ENCODE data around the gene GCGR. TPM values are rescaled to one million over a fixed set of nuclear protein-coding genes. Genes with fewer than 3 reads are reported as not detected.

GCGR gene
- polyA plus RNA-seq, 1 donor from 2014 or later = not detected

DNA sequence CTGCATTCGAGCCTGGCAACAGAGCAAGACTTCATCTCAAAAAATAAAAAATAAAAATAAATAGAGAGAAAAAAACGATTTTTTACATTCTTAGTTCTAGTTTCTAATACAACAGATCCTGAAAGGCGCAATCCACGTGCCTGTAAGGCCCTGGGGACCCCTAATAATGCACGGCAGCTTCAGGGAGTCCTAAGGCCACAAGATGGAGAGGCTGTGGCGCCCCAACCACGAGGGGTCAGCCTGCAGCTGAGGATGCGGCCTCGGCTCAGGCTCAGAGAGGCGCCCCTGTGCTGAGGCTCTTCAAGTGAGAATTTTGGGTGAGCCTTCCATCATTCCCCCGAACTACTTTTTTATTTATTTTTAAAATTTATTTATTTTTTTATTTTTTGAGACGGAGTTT lies 45.5 kb downstream of the GCGR start:
- no peaks in the 10 kb centered on the region for H3F3A ChIP-seq (ENCODE audit: insufficient read depth, low read length, poor library complexity, severe bottlenecking)
- H2AFZ ChIP-seq (ENCODE audit: low read depth, low read length) = no peak overlapping the region
- H3K27me3 ChIP-seq (ENCODE audit: insufficient read depth, low read depth, low read length) = no peaks in the 10 kb centered on the region
- no peak overlapping the region for H3K9ac ChIP-seq (ENCODE audit: low read length)
- H3K4me3 ChIP-seq (ENCODE audit: low read length) = no peak overlapping the region
- H3K36me3 ChIP-seq (ENCODE audit: insufficient read depth, low read length) = peaks cover 4% of the 10 kb centered on the region
- TF ChIP-seq, protein P1, sequence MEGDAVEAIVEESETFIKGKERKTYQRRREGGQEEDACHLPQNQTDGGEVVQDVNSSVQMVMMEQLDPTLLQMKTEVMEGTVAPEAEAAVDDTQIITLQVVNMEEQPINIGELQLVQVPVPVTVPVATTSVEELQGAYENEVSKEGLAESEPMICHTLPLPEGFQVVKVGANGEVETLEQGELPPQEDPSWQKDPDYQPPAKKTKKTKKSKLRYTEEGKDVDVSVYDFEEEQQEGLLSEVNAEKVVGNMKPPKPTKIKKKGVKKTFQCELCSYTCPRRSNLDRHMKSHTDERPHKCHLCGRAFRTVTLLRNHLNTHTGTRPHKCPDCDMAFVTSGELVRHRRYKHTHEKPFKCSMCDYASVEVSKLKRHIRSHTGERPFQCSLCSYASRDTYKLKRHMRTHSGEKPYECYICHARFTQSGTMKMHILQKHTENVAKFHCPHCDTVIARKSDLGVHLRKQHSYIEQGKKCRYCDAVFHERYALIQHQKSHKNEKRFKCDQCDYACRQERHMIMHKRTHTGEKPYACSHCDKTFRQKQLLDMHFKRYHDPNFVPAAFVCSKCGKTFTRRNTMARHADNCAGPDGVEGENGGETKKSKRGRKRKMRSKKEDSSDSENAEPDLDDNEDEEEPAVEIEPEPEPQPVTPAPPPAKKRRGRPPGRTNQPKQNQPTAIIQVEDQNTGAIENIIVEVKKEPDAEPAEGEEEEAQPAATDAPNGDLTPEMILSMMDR (IDR thresholded peaks at IDR 0.05; ENCODE audit: poor library complexity, severe bottlenecking) = no peak
- H3K27ac ChIP-seq (ENCODE audit: low read length) = no peak overlapping the region
- no peaks in the 10 kb centered on the region for H3K79me2 ChIP-seq (replicated peaks; ENCODE audit: insufficient read depth, low read length)
- H3K9me2 ChIP-seq (ENCODE audit: insufficient read depth, low read length) = no peaks in the 10 kb centered on the region
- H4K20me1 ChIP-seq (ENCODE audit: insufficient read depth) = no peaks in the 10 kb centered on the region
- no peaks in the 10 kb centered on the region for H3K9me3 ChIP-seq (ENCODE audit: low read length)
- no peak overlapping the region for H3K4me2 ChIP-seq (ENCODE audit: low read length)

DNA sequence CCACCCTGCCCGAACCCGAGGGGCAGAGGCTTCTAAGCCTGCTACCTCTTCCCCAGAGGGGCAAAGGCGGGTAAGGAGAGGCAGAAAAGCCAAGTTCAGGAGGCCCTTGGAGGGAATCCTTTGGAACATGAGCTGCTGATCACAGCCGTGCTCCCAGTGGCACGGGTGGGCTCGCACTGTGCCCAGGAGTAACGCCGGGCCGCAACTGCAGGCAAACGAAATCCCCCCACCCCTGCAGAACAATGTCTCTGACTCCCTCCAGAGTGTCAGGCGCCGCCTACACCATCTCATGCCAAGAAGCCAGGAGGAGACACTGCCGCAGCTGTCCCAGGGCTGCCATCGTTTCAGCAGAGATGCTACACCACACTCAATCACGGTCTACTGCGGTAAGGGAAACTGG lies 47.5 kb downstream of the GCGR start:
- H3K4me3 ChIP-seq (ENCODE audit: low read length) = no peak overlapping the region
- no peak overlapping the region for H3K9ac ChIP-seq (ENCODE audit: low read length)
- no peak overlapping the region for H2AFZ ChIP-seq (ENCODE audit: low read depth, low read length)
- H3K4me2 ChIP-seq (ENCODE audit: low read length) = no peak overlapping the region
- H3K9me2 ChIP-seq (ENCODE audit: insufficient read depth, low read length) = no peaks in the 10 kb centered on the region
- no peaks in the 10 kb centered on the region for H3K79me2 ChIP-seq (replicated peaks; ENCODE audit: insufficient read depth, low read length)
- H4K20me1 ChIP-seq (ENCODE audit: insufficient read depth) = no peaks in the 10 kb centered on the region
- no peaks in the 10 kb centered on the region for H3F3A ChIP-seq (ENCODE audit: insufficient read depth, low read length, poor library complexity, severe bottlenecking)
- H3K27ac ChIP-seq (ENCODE audit: low read length) = no peak overlapping the region
- TF ChIP-seq, protein P1 (IDR thresholded peaks at IDR 0.05; ENCODE audit: poor library complexity, severe bottlenecking) = no peak
- no peaks in the 10 kb centered on the region for H3K9me3 ChIP-seq (ENCODE audit: low read length)
- peaks cover 4% of the 10 kb centered on the region for H3K36me3 ChIP-seq (ENCODE audit: insufficient read depth, low read length)
- H3K27me3 ChIP-seq (ENCODE audit: insufficient read depth, low read depth, low read length) = no peaks in the 10 kb centered on the region

DNA sequence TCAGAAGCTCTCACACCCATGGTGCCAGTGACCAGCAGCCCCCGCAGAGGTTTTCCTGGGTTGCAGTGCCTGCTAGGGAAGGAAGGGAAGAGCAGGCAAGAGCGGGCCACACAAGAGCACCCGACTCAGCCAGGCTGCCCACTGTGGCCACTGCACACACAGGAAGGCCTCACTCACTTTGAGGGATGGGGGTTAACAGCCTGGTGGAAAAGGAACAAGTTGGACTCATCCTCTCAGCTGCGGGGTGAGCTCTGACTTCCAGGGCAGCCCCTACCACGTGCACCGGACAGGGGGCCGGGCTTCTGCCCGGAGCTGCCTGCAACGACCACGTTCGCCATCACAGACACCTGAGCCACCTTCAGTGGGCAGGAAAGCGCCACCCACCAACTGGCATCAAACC lies 48.3 kb downstream of the GCGR start:
- no peaks in the 10 kb centered on the region for H4K20me1 ChIP-seq (ENCODE audit: insufficient read depth)
- H3K9me2 ChIP-seq (ENCODE audit: insufficient read depth, low read length) = no peaks in the 10 kb centered on the region
- no peak overlapping the region for H3K27ac ChIP-seq (ENCODE audit: low read length)
- H3K4me2 ChIP-seq (ENCODE audit: low read length) = no peak overlapping the region
- H3K79me2 ChIP-seq (replicated peaks; ENCODE audit: insufficient read depth, low read length) = no peaks in the 10 kb centered on the region
- peaks cover 4% of the 10 kb centered on the region for H3K36me3 ChIP-seq (ENCODE audit: insufficient read depth, low read length)
- H3K27me3 ChIP-seq (ENCODE audit: insufficient read depth, low read depth, low read length) = no peaks in the 10 kb centered on the region
- no peaks in the 10 kb centered on the region for H3F3A ChIP-seq (ENCODE audit: insufficient read depth, low read length, poor library complexity, severe bottlenecking)
- TF ChIP-seq EZH2 (IDR thresholded peaks at IDR 0.05; ENCODE audit: borderline replicate concordance, insufficient read depth, low read length, poor library complexity, severe bottlenecking) (no peak), MXI1 (conservative IDR thresholded peaks at IDR 0.05; ENCODE audit: poor library complexity, severe bottlenecking) (no peak), TAF1 (IDR thresholded peaks at IDR 0.05; ENCODE audit: low read depth) (no peak), EP300 (conservative IDR thresholded peaks at IDR 0.05; ENCODE audit: poor library complexity, severe bottlenecking) (no peak), SMC3 (conservative IDR thresholded peaks at IDR 0.05; ENCODE audit: poor library complexity) (no peak), RAD21 (conservative IDR thresholded peaks at IDR 0.05) (no peak), POLR2AphosphoS5 (IDR thresholded peaks at IDR 0.05) (no peak)
- TF ChIP-seq, protein P1 (IDR thresholded peaks at IDR 0.05; ENCODE audit: poor library complexity, severe bottlenecking) = no peak
- TF ChIP-seq, protein P2, sequence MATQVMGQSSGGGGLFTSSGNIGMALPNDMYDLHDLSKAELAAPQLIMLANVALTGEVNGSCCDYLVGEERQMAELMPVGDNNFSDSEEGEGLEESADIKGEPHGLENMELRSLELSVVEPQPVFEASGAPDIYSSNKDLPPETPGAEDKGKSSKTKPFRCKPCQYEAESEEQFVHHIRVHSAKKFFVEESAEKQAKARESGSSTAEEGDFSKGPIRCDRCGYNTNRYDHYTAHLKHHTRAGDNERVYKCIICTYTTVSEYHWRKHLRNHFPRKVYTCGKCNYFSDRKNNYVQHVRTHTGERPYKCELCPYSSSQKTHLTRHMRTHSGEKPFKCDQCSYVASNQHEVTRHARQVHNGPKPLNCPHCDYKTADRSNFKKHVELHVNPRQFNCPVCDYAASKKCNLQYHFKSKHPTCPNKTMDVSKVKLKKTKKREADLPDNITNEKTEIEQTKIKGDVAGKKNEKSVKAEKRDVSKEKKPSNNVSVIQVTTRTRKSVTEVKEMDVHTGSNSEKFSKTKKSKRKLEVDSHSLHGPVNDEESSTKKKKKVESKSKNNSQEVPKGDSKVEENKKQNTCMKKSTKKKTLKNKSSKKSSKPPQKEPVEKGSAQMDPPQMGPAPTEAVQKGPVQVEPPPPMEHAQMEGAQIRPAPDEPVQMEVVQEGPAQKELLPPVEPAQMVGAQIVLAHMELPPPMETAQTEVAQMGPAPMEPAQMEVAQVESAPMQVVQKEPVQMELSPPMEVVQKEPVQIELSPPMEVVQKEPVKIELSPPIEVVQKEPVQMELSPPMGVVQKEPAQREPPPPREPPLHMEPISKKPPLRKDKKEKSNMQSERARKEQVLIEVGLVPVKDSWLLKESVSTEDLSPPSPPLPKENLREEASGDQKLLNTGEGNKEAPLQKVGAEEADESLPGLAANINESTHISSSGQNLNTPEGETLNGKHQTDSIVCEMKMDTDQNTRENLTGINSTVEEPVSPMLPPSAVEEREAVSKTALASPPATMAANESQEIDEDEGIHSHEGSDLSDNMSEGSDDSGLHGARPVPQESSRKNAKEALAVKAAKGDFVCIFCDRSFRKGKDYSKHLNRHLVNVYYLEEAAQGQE (IDR thresholded peaks at IDR 0.05; ENCODE audit: borderline replicate concordance) = no peak
- no peaks in the 10 kb centered on the region for H3K9me3 ChIP-seq (ENCODE audit: low read length)
- H2AFZ ChIP-seq (ENCODE audit: low read depth, low read length) = no peak overlapping the region
- no peak overlapping the region for H3K9ac ChIP-seq (ENCODE audit: low read length)
- H3K4me3 ChIP-seq (ENCODE audit: low read length) = no peak overlapping the region
